Stomach (tissue), 9 donors: ENCODE measurements around the gene SIX1. TPM values are rescaled to one million over a fixed set of nuclear protein-coding genes. Genes with fewer than 3 reads are reported as not detected.
A peak's percentile ranks its signal among the peaks of the same experiment; 100 is the strongest.

Experiments
- DNase-seq, 2 donors: peaks; one replicate each; pipeline versions ENCODE4 v3.0.0 to v3.0.0-alpha.2; 2013 to 2019
- H3K27ac ChIP-seq, 5 donors: fragments of 200-600 bp in 4 of 5; sonication (generic) in 4 of 5; one replicate each; pipeline ENCODE4 v1.5.1; 2013 to 2019; ENCODE audit warnings: mild to moderate bottlenecking in 1 of 5, moderate library complexity in 1 of 5
- H3K27me3 ChIP-seq, 3 donors: fragments of 200-600 bp; sonication (generic); one replicate each; pipeline ENCODE4 v1.5.1; 2017 to 2019; ENCODE audit warnings: mixed run types in 1 of 3
- H3K36me3 ChIP-seq, 4 donors: fragments of 200-600 bp; sonication (generic); 1 replicate in 3 of 4; 2 replicates in 1 of 4; pipeline ENCODE4 v1.5.1; 2016 to 2019
- H3K4me1 ChIP-seq, 4 donors: fragments of 200-600 bp; sonication (generic); one replicate each; pipeline ENCODE4 v1.5.1; 2016 to 2019
- H3K4me3 ChIP-seq, 4 donors: fragments of 200-600 bp; sonication (generic) in 3 of 4; one replicate each; pipeline ENCODE4 v1.5.1; 2016 to 2019; ENCODE audit warnings: mild to moderate bottlenecking in 1 of 4
- H3K9me3 ChIP-seq, 4 donors: fragments of 200-600 bp; sonication (generic); one replicate each; pipeline ENCODE4 v1.5.1; 2016 to 2019
- CTCF ChIP-seq, 7 experiments: fragments of 450-650 bp in 4 of 7; fragments of 200-600 bp in 3 of 7; sonication (generic) in 3 of 7; IDR thresholded peaks; one replicate each; pipeline ENCODE4 v1.5.1; 2016 to 2019; ENCODE audit warnings: antibody characterized with exemption in 7 of 7, control low read depth in 2 of 7, mild to moderate bottlenecking in 1 of 7
- EP300 ChIP-seq: sonication (generic); formaldehyde crosslinking; IDR thresholded peaks from one replicate; pipeline ENCODE4 v1.6.1; 2017; ENCODE audit warnings: antibody characterized with exemption
- POLR2A ChIP-seq, 4 donors: fragments of 450-650 bp; IDR thresholded peaks; one replicate each; pipeline ENCODE4 v1.6.1; 2016; ENCODE audit warnings: antibody characterized with exemption in 4 of 4, control low read depth in 2 of 4, mild to moderate bottlenecking in 1 of 4, moderate library complexity in 1 of 4
- POLR2AphosphoS5 ChIP-seq, 3 donors: sonication (generic); formaldehyde crosslinking; IDR thresholded peaks; one replicate each; pipeline ENCODE4 v1.6.1; 2016; ENCODE audit warnings: antibody characterized with exemption in 3 of 3
- WGBS, 5 donors: extraction: QIAGEN DNeasy Blood & Tissue Kit in 3 of 5; methylation state at CpG; one replicate each; pipeline versions ENCODE4 v1.1.5 to v1.1.7; 2013 to 2018; 5-methylcytosine and 5-hydroxymethylcytosine counted together
- intact Hi-C: fragments of 100-400 bp; cut with DNase I; formaldehyde crosslinking; loops from one replicate; pipeline ENCODE4 v1.15.1; 2023; ENCODE audit warnings: low total_unique reads
- polyA plus RNA-seq, 3 donors: library from polyadenylated mRNA; stranded (reverse); fragments of 200-250 nt; gene quantifications; one replicate each; pipeline ENCODE4 v1.2.3, GENCODE V29; 2013
- total RNA-seq, 5 donors: library from RNA; depleted of rRNA; stranded (reverse); fragments of >200 nt; gene quantifications; one replicate each; pipeline versions ENCODE4 v1.1.0 to v1.2.3, GENCODE V29; 2014 to 2016
- donor health status: healthy with polysubstance abuse.
- donor health status: Bipolar disorder and iron deficiency.
- donor health status: healthy.

SIX1 gene
- total and polyA plus RNA-seq, 8 donors, result 0.19 to 8.0 (median 0.67) TPM; not detected in 4

DNA sequence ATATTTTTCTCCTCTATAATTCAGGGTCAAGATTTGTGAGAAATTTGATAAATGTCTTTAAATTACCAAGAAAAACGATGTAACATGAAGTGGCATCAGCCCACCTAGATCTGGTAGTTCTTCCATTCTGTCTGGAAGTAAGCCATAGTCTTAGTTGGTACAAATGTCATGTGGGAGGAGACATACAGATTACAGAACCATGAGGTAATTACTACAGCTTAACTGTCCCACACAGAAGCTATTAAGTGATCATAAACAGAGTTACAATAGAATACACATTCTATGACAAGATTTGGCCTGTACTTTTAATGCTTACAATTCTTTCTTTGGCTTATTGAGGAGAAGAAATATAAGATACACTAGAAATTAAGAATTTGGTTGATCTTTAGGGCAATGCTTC, 13.7 kb upstream of the SIX1 start:
- H3K9me3 ChIP-seq, result no peaks in the 10 kb centered on the region
- intact Hi-C loops, result no loop called here
- H3K4me1 ChIP-seq, result peaks cover 3 to 19% (median 6%) of the 10 kb centered on the region in 4 donors
- TF ChIP-seq POLR2AphosphoS5 (IDR thresholded peaks at IDR 0.05) (no peak), POLR2A (IDR thresholded peaks at IDR 0.05) (no peak), CTCF (IDR thresholded peaks at IDR 0.05) (no peak), EP300 (no peak)
- H3K36me3 ChIP-seq, result no peaks in the 10 kb centered on the region
- H3K4me3 ChIP-seq, result no peak overlapping the region
- H3K27me3 ChIP-seq, result peaks cover 0 to 63% (median 5%) of the 10 kb centered on the region in 3 donors
- no peak for DNase-seq
- WGBS, 5 donors, result 65 to 84% (median 76%) methylated on average over 1 of the region's 1 CpG
- no peak overlapping the region for H3K27ac ChIP-seq

GRCh38 chr14:60661721-60662120, 12.4 kb upstream of the SIX1 start:
- 60 to 77% (median 73%) methylated on average over 1 of the region's 1 CpG for WGBS, 5 donors
- Histone ChIP-seq H3K27me3 (peaks cover 0 to 76% (median 17%) of the 10 kb centered on the region in 3 donors), H3K4me3 (no peak overlapping the region), H3K9me3 (no peaks in the 10 kb centered on the region), H3K27ac (no peak overlapping the region), H3K4me1 (peaks cover 11 to 30% (median 17%) of the 10 kb centered on the region in 4 donors), H3K36me3 (no peaks in the 10 kb centered on the region)
- TF ChIP-seq CTCF (IDR thresholded peaks at IDR 0.05) (no peak), POLR2AphosphoS5 (IDR thresholded peaks at IDR 0.05) (no peak), EP300 (no peak), POLR2A (IDR thresholded peaks at IDR 0.05) (no peak)
- intact Hi-C loops, result no loop called here
- DNase-seq, result no peak

DNA sequence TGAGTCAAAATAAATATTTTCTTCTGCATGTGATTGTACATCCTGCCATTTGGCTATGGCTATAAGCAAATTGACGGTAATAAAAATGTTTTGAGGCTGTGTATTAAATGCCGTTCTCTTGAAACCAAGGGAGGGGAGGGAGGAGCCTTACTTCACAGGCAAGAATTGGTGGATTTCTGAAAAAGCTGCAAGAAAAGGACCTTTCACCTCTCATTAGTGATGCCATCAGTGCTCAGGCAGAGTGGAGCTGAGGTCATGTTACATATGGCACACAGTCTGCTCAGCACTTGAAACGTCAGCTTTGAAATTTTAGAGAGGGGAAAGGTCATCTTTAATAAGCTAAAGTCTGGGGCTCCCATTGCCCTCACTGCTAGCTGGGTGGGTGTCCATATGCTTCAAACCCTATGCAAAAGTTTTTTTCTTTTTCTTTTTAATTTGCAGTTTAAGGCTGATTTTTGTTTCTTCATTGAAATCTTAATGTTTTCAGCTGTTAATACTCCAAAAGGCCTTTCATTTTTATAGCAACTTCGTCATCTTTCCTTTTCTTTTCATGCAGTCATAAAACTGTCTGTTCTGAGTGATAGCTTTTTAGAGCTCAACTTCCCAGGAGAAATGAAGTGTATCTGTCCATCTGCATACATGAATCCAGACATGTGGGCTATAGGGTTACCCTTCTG, 9.8 kb upstream of the SIX1 start:
- WGBS, 5 donors, result 50 to 63% (median 54%) methylated on average over 4 of the region's 4 CpGs
- intact Hi-C loops, result no loop called here

GRCh38 chr14:60658211-60658690, 9.0 kb upstream of the SIX1 start:
- 38 to 54% (median 42%) methylated on average over 10 of the region's 10 CpGs for WGBS, 5 donors
- intact Hi-C loops, result no loop called here
- peak overlapping the region in 2 of 4 donors; percentile 61 to 86 for H3K4me3 ChIP-seq
- H3K4me1 ChIP-seq, result peaks cover 18 to 33% (median 27%) of the 10 kb centered on the region in 4 donors
- TF ChIP-seq POLR2AphosphoS5 (IDR thresholded peaks at IDR 0.05) (no peak), EP300 (no peak), POLR2A (IDR thresholded peaks at IDR 0.05) (no peak), CTCF (IDR thresholded peaks at IDR 0.05) (no peak)
- DNase-seq, result peak in 1 of 2 donors; percentile 12
- no peak overlapping the region for H3K27ac ChIP-seq
- peaks cover 6 to 95% (median 52%) of the 10 kb centered on the region in 3 donors for H3K27me3 ChIP-seq
- H3K9me3 ChIP-seq, result no peaks in the 10 kb centered on the region
- H3K36me3 ChIP-seq, result no peaks in the 10 kb centered on the region

More for the DNA sequence above, 9.8 kb upstream of the SIX1 start:
- DNase-seq, result no peak
- H3K27ac ChIP-seq, result no peak overlapping the region
- no peak for TF ChIP-seq POLR2A (IDR thresholded peaks at IDR 0.05)
- no peak for TF ChIP-seq EP300
- no peak for TF ChIP-seq POLR2AphosphoS5 (IDR thresholded peaks at IDR 0.05)
- no peak for TF ChIP-seq CTCF (IDR thresholded peaks at IDR 0.05)
- peaks cover 0 to 93% (median 44%) of the 10 kb centered on the region in 3 donors for H3K27me3 ChIP-seq
- H3K4me1 ChIP-seq, result peaks cover 17 to 31% (median 25%) of the 10 kb centered on the region in 4 donors
- H3K36me3 ChIP-seq, result no peaks in the 10 kb centered on the region
- no peak overlapping the region for H3K4me3 ChIP-seq
- no peaks in the 10 kb centered on the region for H3K9me3 ChIP-seq
